Fibroblast of mammary gland (primary cell): ENCODE data around the gene TRMT44.

Source experiments
- DNase-seq: peaks from one replicate; pipeline ENCODE4 v3.0.0-alpha.2; 2010; ENCODE audit warnings: low read depth
- H3K4me3 ChIP-seq: 2 replicates; pipeline ENCODE4 v1.5.1; 2011; ENCODE audit warnings: low read depth, mild to moderate bottlenecking, low read length, moderate library complexity; ENCODE audit not compliant: control insufficient read depth
- CTCF ChIP-seq: conservative IDR thresholded peaks from 2 replicates; pipeline ENCODE4 v1.5.1; 2011; ENCODE audit warnings: low read depth, low read length, inconsistent platforms; ENCODE audit not compliant: control insufficient read depth, insufficient read depth

Gene TRMT44

GRCh38 chr4:8400632-8401325 lies 39.8 kb upstream of the TRMT44 start:
- no peak for TF ChIP-seq CTCF
- DNase-seq = peak; percentile 66

GRCh38 chr4:8401665-8402064 lies 38.9 kb upstream of the TRMT44 start:
- TF ChIP-seq CTCF = no peak
- no peak for DNase-seq
- H3K4me3 ChIP-seq = no peak overlapping the region

More at GRCh38 chr4:8400632-8401325, 39.8 kb upstream of the TRMT44 start:
- H3K4me3 ChIP-seq = no peak overlapping the region

GRCh38 chr4:8402181-8402597 lies 38.4 kb upstream of the TRMT44 start:
- no peak overlapping the region for H3K4me3 ChIP-seq
- no peak for TF ChIP-seq CTCF
- DNase-seq = no peak

- no peak overlapping the region for H3K4me3 ChIP-seq
- no peak for DNase-seq
- TF ChIP-seq CTCF = no peak
Observed at GRCh38 chr4:8402640-8403039, 37.9 kb upstream of the TRMT44 start.

- TF ChIP-seq CTCF = peak; percentile 95
- peak; percentile 83 for DNase-seq
Observed at GRCh38 chr4:8403173-8403753, 37.3 kb upstream of the TRMT44 start.

GRCh38 chr4:8403976-8404375 lies 36.6 kb upstream of the TRMT44 start:
- DNase-seq = no peak
- no peak overlapping the region for H3K4me3 ChIP-seq
- no peak for TF ChIP-seq CTCF

More at GRCh38 chr4:8403173-8403753, 37.3 kb upstream of the TRMT44 start:
- no peak overlapping the region for H3K4me3 ChIP-seq
